Adrenal gland (tissue), 5 donors: Measurements from ENCODE around the gene SPOCK2.

Experiments
- CTCF ChIP-seq, 6 experiments: fragments of 450-650 bp in 4 of 6; fragments of 200-600 bp in 2 of 6; sonication (generic) in 1 of 6; IDR thresholded peaks; 1 replicate in 5 of 6; 2 replicates in 1 of 6; pipeline versions ENCODE4 v1.5.1 to v1.8.0; 2016 to 2021; ENCODE audit warnings: antibody characterized with exemption in 6 of 6, mild to moderate bottlenecking in 2 of 6, moderate library complexity in 1 of 6
- POLR2A ChIP-seq, 2 donors: fragments of 450-650 bp; IDR thresholded peaks; one replicate each; pipeline ENCODE4 v1.6.1; 2017; ENCODE audit warnings: antibody characterized with exemption in 2 of 2, mild to moderate bottlenecking in 2 of 2, moderate library complexity in 1 of 2
- donor health status: DM: no; HTN: no; CAD: no.

- no peak for TF ChIP-seq POLR2A (IDR thresholded peaks at IDR 0.05)
- TF ChIP-seq CTCF (IDR thresholded peaks at IDR 0.05): no peak
These were observed 75.6 kb downstream of the SPOCK2 start for GRCh38 chr10:72012796-72013195.
